Ovary (tissue), 9 donors: ENCODE results near the gene MAML2. TPM values are rescaled to one million over a fixed set of nuclear protein-coding genes. Genes with fewer than 3 reads are reported as not detected.

Experiments used
- DNase-seq, 5 donors: peaks; one replicate each; pipeline ENCODE4 v3.0.0-alpha.2; 2019 to 2020
- H3K27ac ChIP-seq, 2 donors: fragments of 200-600 bp; one replicate each; pipeline versions ENCODE4 v1.5.1 to v1.8.0; 2019 to 2022
- H3K27me3 ChIP-seq: fragments of 200-600 bp; one replicate; pipeline ENCODE4 v1.8.0; 2022
- H3K36me3 ChIP-seq: fragments of 200-600 bp; sonication (generic); one replicate; pipeline ENCODE4 v1.5.1; 2019
- H3K4me1 ChIP-seq: one replicate; pipeline ENCODE4 v1.8.1; 2013; ENCODE audit warnings: mild to moderate bottlenecking, moderate library complexity; ENCODE audit not compliant: insufficient read depth
- H3K4me3 ChIP-seq: fragments of 200-600 bp; sonication (generic); one replicate; pipeline ENCODE4 v1.5.1; 2017
- H3K9me3 ChIP-seq, 2 donors: fragments of 200-600 bp in 1 of 2; sonication (generic) in 1 of 2; one replicate each; pipeline versions ENCODE4 v1.5.1 to v1.8.1; 2013 to 2019; ENCODE audit warnings: mild to moderate bottlenecking in 1 of 2, moderate library complexity in 1 of 2
- CTCF ChIP-seq, 3 donors: fragments of 450-650 bp in 2 of 3; fragments of 200-600 bp in 1 of 3; IDR thresholded peaks; one replicate each; pipeline versions ENCODE4 v1.5.1 to v1.8.0; 2016 to 2022; ENCODE audit warnings: antibody characterized with exemption in 3 of 3, mild to moderate bottlenecking in 1 of 3
- EP300 ChIP-seq: sonication (generic); formaldehyde crosslinking; IDR thresholded peaks from one replicate; pipeline ENCODE4 v1.6.1; 2017; ENCODE audit warnings: antibody characterized with exemption
- POLR2A ChIP-seq: fragments of 450-650 bp; IDR thresholded peaks from one replicate; pipeline ENCODE4 v1.6.1; 2017; ENCODE audit warnings: antibody characterized with exemption, mild to moderate bottlenecking, moderate library complexity
- WGBS, 3 donors: extraction: QIAGEN DNeasy Blood & Tissue Kit in 1 of 3; methylation state at CpG; one replicate each; pipeline versions ENCODE4 v1.1.5 to v1.1.7; 2013 to 2017; 5-methylcytosine and 5-hydroxymethylcytosine counted together
- intact Hi-C, 4 donors: fragments of 100-400 bp; cut with DNase I; formaldehyde crosslinking; loops; one replicate each; pipeline versions ENCODE4 v1.11.0 to v1.15.1; 2022 to 2023
- polyA plus RNA-seq, 2 donors: library from polyadenylated mRNA; stranded (reverse); fragments of 200-250 nt in 1 of 2; fragments of 350-450 nt in 1 of 2; fragmentation: Illumina TruSeq in 1 of 2; extraction: RNeasy Lipid Tissue Mini Kit (QIAGEN cat#74804) in 1 of 2; gene quantifications; one replicate each; pipeline ENCODE4 v1.2.3, GENCODE V29; 2013 to 2014
- total RNA-seq, 7 donors: library from RNA; depleted of rRNA in 2 of 7; stranded (reverse); fragments of >200 nt in 2 of 7; fragmentation: NEBNext Ultra II Directional in 3 of 7; extraction: Animal tissue kit (Norgen Biotek cat#: 25700) in 3 of 7; gene quantifications; one replicate each; pipeline versions ENCODE4 v1.1.0 to v1.2.4, GENCODE V29; 2016 to 2023
- donor health status: DM: no; HTN: no; CAD: no; lungs with moderate emphysema.
- donor health status: DM: no; HTN: no; CAD: no.
- donor health status: Bipolar disorder and iron deficiency.
- donor health status: DM: yes; HTN: yes; CAD: no.
- donor health status: DM: no; HTN: no; CAD: no.
- donor health status: DM: yes; HTN: yes; CAD: no.

The MAML2 gene
- total and polyA plus RNA-seq, 9 donors = 7.3 to 17.5 (median 14.6) TPM

DNA sequence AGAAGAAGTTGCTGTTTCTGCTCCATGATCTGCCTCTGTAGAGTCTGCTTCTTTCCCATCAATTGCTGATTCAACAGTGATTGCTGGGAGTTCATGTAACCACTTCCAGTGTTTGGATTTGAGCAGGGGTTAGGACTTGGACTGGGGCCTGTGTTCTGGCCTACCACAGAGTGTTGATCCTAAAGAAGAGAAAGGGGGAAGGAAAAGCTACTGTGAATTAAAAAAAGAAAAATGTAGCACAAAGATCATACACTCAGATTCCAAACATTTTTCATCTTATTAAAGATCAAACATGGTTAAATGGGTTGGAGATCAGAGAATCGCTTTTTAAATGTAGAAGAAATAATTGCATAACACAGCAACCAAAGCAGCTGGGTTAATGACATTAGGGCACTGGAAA is 351.4 kb downstream of the MAML2 start:
- intact Hi-C loops = no loop called here
- H3K4me1 ChIP-seq = peaks cover 13% of the 10 kb centered on the region
- TF ChIP-seq POLR2A (no peak), CTCF (IDR thresholded peaks at IDR 0.05) (no peak), EP300 (no peak)
- H3K27ac ChIP-seq = peak overlapping the region in 1 of 2 donors; percentile 50
- WGBS, 3 donors = 15 to 46% (median 28%) methylated on average over 1 of the region's 1 CpG
- H3K9me3 ChIP-seq = no peaks in the 10 kb centered on the region
- no peaks in the 10 kb centered on the region for H3K27me3 ChIP-seq
- no peak for DNase-seq
- H3K4me3 ChIP-seq = no peak overlapping the region
- no peaks in the 10 kb centered on the region for H3K36me3 ChIP-seq

DNA sequence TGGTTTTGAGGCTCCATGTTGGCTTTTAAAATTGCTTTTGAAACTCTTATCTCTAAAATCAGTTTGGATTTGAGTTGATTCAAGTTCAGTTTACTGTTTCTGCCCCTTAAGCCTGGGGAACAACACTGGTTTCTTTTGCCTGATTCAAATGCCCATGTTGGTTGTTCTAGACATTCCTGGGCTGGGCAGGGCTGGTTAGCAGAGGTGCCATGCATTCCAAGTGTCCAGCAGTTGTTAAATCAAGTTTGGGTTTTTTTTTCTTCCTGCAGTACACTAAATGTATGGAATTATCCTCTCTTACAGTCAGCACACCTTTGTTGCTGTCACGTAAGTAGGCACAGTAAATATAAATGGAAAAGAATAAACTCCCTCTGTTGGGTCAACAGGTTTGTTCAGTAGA is 351.9 kb downstream of the MAML2 start:
- Histone ChIP-seq H3K4me1 (peaks cover 13% of the 10 kb centered on the region), H3K9me3 (no peaks in the 10 kb centered on the region), H3K36me3 (no peaks in the 10 kb centered on the region), H3K4me3 (no peak overlapping the region), H3K27ac (no peak overlapping the region), H3K27me3 (no peaks in the 10 kb centered on the region)
- no peak for DNase-seq
- 78 to 98% (median 88%) methylated on average over 1 of the region's 1 CpG for WGBS, 3 donors
- TF ChIP-seq POLR2A = no peak
- TF ChIP-seq EP300 = no peak
- TF ChIP-seq CTCF (IDR thresholded peaks at IDR 0.05) = no peak
- intact Hi-C loops = no loop called here

DNA sequence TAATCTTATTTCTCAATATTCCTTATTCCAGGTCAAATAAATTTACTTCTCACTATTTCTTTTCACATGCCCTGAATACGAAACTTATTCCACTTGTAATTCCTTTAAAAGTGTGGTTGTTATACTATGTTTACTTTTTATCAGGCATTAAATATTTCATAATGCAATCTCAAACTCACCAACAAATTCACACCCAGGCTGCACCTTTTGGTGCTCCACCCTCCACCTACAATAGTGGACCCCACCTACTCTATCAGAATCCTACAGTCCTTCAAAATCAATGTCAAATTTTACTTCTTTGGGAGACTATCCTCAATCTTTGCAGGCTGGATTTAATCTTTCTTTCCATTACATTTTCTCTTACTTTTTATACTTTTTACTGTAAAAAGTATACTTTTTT is 353.2 kb downstream of the MAML2 start:
- H3K27me3 ChIP-seq = no peaks in the 10 kb centered on the region
- no peak overlapping the region for H3K27ac ChIP-seq
- no peak overlapping the region for H3K4me3 ChIP-seq
- TF ChIP-seq CTCF (IDR thresholded peaks at IDR 0.05) = no peak
- no peak for TF ChIP-seq POLR2A
- TF ChIP-seq EP300 = no peak
- peaks cover 13% of the 10 kb centered on the region for H3K4me1 ChIP-seq
- intact Hi-C loops = no loop called here
- DNase-seq = no peak
- 91 to 96% (median 95%) methylated on average over 1 of the region's 1 CpG for WGBS, 3 donors
- no peaks in the 10 kb centered on the region for H3K9me3 ChIP-seq
- no peaks in the 10 kb centered on the region for H3K36me3 ChIP-seq

DNA sequence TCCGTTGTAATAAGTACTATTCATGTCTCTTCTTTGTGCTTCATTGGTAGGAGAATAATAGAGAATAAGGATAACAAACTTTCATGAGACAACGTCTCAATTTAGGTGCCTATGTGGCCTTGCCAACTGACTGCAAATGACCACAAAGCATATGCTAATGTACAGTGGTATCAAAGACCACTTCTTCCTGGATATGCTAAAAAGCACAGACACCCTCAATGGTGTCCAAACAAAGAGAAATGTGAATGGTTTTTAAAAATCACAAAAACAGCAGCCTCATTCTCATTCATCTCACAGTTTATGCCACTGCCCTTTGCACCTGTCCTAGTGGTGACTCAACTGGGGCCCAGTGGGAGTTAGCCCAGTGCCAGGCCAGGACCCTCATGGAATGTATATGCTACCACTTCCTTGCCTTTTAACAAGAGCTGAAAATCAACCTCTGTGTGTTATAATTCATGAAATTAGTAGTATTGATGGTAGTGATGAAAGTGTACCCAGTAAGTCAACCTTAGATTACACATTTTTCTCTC is 353.9 kb downstream of the MAML2 start:
- H3K36me3 ChIP-seq = no peaks in the 10 kb centered on the region
- intact Hi-C loops = no loop called here
- no peaks in the 10 kb centered on the region for H3K27me3 ChIP-seq
- H3K27ac ChIP-seq = no peak overlapping the region
- H3K4me3 ChIP-seq = no peak overlapping the region
- DNase-seq = no peak
- TF ChIP-seq CTCF (IDR thresholded peaks at IDR 0.05) (no peak), EP300 (no peak), POLR2A (no peak)
- H3K9me3 ChIP-seq = no peaks in the 10 kb centered on the region
- 95 to 97% (median 97%) methylated on average over 2 of the region's 2 CpGs for WGBS, 3 donors
- H3K4me1 ChIP-seq = peaks cover 13% of the 10 kb centered on the region
